ENCODE results near the gene CTNNB1. TPM values are rescaled to one million over a fixed set of nuclear protein-coding genes. Genes with fewer than 3 reads are reported as not detected.
A peak's percentile ranks its signal among the peaks of the same experiment; 100 is the strongest.

Gene CTNNB1
- polyA plus RNA-seq, 12 donors: 273 to 934 (median 330) TPM

DNA sequence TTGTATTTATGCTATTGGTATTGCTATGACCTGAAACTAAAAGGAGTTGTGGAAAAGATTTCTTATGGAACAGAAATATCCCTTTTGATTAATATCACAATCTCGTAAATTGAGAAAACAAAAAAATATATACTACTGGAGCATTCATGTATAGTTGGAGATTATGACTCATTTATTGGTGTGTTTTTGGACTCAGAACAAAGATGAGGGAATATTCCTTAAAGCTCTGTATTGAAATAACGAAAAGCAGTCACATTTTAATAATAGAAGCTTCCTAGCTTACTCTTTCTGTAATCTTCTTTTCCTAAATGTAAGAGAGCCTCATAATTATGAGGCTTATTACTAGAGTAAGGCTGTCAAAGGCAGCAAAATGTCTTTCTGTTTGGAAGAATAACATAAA is 14.3 kb downstream of the CTNNB1 start:
- no peak for DNase-seq

DNA sequence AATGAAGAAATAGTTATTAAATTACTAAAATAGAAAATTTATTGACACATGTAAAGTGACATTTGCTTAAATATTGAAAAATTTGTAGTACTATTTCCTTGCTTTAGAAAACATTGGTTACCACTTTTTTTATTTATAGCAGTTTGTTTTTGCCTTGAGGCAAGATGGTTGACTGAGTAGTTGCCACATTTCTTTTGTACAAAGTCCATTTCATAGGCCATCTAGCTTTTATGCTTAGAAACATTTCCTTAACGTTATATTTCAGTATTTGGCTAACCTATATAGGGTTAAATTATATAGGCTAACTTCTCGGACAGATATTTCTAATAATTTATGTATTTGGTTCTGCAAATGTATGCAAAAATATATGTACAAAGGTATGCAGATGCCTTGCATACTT is 17.1 kb downstream of the CTNNB1 start:
- no peak for DNase-seq

DNA sequence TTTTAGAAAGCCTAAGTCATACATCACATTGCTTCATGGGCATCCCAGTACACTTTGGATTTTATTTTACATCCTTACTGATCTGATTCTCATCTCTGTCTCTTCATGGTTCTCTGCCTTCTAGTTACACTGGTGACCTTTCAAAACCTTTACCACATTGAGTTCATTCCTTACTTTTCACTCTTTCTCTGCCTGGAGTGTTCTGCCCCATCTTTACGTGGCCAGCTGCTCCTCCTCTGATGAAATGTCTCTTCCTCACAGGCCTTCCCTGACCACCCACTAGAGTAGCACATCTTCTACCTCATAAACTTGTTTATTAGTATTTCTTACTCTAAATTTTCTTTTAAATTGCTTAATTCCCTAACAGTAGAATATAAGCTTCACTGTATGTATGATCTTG is 17.7 kb downstream of the CTNNB1 start:
- no peak for DNase-seq

DNA sequence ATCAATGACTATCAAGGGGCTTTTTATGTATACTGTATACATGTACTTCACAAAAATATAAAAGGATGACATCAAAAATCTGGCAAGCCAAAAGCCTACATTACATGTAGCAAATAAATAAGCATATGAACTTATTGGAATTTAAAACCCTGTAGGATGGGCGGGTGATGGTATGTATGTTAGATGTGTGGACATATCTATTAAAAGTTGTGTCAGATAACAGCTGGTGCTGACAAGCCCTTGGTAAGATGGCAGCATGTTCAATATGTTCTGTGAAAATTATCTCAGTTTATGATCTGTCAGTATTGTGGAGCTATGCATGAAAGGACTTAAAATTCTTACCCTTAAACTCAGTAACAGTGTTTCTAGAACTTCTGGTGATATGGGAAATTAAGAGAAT is 20.1 kb downstream of the CTNNB1 start:
- no peak for DNase-seq

DNA sequence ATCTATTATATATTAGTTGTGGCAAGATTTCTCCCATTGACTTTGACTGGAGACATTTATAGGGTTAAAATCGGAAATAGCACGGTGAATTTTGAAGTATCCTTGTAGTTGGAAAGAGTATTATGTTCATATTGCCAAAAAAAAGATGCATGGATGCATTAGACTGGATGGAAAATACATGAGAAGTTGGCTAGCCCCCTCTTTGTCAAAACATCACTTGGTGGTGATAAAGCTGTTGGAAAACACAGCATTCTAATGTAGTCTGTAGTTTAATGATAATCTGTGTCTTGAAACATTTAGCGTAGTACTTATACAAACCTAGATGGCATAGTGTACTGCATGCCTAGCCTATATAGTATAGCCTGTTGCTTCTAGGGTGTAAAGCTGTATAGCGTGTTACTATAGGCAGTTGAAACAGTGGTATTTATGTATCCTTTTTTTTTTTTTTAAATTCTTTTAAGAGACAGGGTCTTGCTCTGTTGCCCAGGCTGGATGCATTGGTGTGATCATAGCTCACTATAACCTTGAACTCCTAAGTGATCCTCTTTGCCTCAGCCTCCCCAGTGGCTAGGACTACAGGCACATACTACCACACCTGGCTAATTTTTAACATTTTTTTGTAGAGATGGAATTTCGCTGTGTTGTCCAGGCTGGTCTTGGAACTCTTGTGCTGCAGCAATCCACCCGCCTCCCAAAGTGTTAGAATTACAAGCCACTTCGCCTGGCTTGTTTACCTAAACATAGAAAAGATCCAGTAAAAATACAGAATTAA is 21.8 kb downstream of the CTNNB1 start:
- no peak for DNase-seq

DNA sequence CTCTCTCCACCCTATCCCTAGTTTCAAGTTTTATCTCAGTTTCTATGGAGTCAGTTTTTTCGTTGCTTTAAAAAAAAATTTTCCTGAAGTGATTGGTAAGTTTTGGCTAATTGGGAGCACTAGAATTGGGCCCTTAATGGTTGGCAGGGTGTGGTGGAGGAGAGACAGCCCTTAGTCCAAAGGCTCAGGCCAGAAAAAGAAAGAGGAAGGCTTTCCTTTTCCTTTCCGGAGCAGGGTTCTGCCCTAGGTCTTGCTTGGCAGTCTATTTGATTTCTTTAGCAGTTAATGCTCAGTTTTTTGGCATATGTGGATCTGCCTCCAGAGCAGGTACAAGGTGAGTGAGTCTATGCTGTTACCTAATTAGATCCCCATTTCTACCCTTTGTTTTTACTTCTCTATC is 22.7 kb downstream of the CTNNB1 start:
- no peak for DNase-seq

DNA sequence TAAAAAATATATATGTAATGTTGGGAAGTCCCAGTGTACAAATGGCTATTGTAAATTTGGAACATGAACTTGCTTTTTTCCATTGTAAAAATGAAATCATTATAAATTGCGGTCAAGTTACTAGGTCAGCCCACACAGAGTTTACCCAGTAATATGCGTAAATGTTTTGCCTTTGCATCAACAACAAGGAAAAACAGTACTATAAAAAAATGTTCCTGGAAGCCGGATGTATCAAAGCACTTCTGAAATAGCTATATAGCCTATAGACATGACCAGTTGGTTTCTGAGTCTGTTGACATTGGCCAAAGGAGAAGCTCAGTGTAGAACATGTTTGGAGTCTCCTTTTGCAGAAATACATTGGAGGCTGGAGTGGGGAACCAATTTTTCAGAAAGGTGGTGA is 23.2 kb downstream of the CTNNB1 start:
- DNase-seq: no peak

DNA sequence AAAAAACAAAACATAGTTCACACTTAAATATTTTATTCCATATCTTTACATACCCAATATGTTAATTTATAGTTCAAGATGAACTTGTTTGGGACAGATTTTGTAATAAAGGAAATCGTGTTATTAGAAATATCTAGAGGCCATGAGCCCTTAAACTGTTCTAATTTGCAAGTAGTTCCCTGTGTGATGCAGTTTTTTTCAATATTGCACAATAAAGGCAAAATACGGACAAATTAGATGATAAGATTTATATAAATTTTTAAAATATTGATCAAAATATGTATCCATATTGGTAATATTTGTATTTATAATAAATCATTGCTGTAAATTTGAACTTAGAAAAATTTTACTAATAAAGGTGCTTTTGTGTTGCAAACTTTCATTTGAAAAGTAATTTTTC is 23.8 kb downstream of the CTNNB1 start:
- no peak for DNase-seq

DNA sequence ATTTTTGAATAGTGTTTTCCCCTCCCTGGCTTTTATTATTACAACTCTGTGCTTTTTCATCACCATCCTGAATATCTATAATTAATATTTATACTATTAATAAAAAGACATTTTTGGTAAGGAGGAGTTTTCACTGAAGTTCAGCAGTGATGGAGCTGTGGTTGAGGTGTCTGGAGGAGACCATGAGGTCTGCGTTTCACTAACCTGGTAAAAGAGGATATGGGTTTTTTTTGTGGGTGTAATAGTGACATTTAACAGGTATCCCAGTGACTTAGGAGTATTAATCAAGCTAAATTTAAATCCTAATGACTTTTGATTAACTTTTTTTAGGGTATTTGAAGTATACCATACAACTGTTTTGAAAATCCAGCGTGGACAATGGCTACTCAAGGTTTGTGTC is 24.4 kb downstream of the CTNNB1 start:
- DNase-seq: no peak

DNA sequence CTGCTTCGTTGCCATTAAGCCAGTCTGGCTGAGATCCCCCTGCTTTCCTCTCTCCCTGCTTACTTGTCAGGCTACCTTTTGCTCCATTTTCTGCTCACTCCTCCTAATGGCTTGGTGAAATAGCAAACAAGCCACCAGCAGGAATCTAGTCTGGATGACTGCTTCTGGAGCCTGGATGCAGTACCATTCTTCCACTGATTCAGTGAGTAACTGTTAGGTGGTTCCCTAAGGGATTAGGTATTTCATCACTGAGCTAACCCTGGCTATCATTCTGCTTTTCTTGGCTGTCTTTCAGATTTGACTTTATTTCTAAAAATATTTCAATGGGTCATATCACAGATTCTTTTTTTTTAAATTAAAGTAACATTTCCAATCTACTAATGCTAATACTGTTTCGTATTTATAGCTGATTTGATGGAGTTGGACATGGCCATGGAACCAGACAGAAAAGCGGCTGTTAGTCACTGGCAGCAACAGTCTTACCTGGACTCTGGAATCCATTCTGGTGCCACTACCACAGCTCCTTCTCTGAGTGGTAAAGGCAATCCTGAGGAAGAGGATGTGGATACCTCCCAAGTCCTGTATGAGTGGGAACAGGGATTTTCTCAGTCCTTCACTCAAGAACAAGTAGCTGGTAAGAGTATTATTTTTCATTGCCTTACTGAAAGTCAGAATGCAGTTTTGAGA is 25.0 kb downstream of the CTNNB1 start:
- peak; percentile 38 for DNase-seq

DNA sequence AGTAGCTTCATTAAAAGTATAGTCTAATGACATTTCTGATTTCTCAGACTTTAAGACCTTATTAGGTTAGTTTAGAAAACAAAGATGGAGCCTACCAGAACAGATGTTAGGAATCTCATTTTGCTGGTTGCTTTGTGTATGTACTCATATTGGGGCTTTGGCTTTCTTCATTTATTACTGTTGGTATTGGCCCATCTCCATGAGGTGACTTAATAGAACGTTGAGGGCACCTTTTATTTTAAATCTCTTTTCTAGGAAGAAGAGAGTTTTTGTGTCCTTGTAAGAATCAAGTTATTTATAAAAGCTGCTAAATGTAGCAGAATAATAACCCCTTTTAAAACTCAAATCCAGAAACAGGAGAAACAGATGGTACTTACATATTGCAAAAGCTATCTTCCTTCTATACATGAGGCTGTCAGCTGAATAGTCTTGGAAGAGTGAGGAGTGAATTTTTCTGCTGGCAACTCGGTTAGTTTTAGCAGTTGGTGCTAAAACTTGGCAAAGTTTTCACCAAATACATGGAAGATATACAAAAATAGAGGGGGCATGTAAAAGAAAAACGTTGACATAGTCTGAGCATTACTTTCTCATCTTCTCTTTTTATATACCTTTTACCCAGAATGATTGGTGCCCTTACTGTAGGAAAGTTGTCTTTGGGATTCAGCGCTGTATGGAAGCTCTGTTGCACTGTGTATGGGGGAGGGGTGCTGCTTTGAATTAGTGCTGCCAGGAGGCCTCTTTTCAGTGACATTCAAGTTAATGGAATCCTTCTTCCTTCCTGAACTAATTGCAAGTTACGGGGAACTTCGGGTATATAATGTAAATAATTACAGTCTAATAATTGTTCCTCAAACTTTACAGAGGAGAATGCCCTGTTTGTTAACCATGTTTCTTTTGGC is 35.8 kb downstream of the CTNNB1 start:
- no peak for DNase-seq

DNA sequence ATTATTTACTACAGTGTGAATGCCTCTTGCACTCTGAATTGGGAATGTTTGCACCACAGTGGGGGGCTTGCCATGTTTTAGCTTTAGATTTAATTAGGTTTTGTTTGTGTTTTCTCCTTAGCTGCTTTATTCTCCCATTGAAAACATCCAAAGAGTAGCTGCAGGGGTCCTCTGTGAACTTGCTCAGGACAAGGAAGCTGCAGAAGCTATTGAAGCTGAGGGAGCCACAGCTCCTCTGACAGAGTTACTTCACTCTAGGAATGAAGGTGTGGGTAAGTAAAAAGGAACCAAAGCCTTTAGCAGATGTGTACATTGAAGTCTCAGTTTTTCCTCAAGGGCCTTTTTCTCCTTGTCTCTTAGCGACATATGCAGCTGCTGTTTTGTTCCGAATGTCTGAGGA is 36.9 kb downstream of the CTNNB1 start:
- no peak for DNase-seq

DNA sequence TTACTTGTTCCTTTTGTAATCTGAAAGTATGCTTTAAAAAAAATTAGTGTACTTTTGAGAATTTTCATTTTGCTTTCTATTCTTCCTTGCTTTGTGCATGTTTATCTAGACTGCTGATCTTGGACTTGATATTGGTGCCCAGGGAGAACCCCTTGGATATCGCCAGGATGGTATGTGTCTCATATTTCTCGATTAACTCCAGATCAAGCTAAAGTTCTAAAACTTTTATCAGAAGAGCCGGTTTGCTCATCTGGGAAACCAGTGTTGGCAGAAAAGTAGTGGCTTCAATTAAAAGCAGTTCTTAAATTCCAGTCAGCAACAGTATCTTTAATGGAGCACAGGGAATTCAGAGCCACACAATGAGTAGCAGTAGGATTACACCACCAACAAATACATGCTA is 38.6 kb downstream of the CTNNB1 start:
- DNase-seq: no peak

DNA sequence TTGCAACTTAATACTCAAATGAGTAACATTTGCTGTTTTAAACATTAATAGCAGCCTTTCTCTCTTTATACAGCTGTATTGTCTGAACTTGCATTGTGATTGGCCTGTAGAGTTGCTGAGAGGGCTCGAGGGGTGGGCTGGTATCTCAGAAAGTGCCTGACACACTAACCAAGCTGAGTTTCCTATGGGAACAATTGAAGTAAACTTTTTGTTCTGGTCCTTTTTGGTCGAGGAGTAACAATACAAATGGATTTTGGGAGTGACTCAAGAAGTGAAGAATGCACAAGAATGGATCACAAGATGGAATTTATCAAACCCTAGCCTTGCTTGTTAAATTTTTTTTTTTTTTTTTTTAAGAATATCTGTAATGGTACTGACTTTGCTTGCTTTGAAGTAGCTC is 40.3 kb downstream of the CTNNB1 start:
- DNase-seq: no peak

DNA sequence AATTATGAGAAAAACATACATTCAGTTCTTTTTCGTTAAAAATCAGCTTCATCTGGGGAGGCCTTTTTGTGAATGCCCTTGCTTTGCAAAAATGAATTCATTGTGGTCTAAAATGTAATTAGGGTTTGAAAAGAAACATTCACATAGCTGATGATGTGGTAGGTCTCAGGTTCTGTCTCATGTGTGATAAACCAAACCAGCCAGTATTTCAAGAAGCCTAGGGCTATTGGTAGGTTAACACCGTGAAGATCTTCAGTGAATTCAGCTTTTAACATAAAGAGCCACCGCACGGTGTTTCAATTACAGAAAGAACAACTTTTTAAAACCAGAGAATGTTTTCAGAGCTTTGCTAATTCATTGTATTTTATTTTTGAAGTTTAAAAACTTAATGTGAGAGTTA is 41.9 kb downstream of the CTNNB1 start:
- DNase-seq: no peak

DNA sequence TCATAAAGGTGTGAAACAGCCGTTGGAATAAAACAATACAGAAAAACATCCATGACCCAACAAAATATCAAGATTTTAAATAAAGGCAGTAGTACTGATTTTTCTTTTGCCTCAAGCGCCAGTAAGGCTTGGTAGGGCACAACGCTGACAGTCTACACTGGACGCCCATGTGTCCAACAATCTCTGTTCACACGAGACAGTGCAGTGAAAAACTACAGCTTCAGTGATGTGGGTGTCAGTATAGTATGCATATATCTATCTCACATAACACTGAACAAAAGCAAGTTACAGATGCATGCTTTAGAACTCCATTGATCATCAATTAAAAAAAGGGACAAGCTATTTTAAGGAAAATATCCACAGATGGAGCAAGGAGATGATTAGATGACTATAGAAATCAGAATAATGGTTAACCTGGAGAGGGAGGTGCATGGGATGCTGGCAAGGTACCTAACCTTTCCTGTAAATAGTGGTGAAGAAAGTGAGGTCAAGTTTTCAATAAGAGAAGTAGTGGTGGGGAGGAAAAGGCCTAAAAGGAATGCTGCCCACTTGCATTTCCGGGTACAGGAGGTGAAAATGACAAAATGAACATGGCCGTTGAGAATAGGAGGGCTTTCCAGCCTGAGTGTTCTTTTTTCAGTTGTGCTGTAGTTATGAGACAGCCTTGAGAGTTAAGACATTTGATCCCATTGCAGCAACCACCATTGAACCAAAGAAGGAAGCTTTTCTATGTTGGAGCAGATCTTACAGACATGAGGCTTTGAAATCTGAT is 42.7 kb downstream of the CTNNB1 start:
- DNase-seq: no peak

DNA sequence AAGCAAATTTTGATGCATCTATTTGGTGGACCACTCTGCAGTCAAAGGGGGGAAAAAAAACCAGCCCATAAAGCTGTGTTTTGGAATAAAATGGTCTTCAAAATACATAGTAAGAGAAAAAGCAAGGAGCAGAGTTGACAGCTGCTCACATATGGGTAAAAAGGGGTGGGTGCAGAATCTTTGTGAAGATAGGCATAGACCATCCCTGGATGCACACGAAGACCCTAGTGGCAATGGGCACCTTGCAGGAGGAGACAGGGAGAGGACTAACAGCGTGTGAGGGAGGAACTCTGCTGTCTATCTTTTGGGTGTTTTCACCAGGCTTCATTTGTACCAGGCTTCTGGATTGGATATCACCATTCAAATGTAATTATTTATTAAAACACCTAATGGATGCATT is 43.9 kb downstream of the CTNNB1 start:
- no peak for DNase-seq

DNA sequence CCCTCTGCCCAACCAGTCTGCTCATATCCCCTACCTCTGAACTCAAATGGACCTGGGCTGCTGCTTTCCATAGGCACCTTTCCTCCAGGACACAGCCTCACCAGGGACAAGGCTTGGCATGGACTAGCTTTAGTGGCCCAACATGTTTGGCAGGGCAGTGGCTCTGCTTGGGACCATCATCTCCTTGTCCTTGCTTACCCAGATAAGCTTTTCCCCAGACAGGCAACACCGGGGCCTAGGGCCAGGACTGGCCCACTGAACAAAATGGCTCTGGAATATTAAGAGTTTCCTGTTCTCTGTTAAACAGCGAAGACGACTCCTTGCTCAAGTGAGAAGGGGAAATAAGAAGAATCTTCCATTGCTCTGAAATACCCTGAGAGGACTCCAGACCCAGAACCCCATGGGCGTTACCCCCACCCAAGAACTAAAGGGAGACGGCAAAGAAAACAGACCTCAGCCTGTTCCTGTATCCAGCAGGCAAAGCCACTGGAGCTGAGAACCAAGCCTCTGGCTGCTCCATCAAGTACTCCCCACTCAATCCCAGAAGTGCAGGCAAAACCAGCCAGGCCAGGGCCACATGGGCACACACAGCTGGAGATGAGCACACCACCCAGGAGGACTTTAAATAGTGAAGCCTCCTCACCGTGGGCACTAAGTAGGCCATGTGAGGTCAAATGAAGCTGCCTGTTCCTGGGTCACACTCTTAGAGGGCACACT is 45.5 kb downstream of the CTNNB1 start:
- no peak for DNase-seq

DNA sequence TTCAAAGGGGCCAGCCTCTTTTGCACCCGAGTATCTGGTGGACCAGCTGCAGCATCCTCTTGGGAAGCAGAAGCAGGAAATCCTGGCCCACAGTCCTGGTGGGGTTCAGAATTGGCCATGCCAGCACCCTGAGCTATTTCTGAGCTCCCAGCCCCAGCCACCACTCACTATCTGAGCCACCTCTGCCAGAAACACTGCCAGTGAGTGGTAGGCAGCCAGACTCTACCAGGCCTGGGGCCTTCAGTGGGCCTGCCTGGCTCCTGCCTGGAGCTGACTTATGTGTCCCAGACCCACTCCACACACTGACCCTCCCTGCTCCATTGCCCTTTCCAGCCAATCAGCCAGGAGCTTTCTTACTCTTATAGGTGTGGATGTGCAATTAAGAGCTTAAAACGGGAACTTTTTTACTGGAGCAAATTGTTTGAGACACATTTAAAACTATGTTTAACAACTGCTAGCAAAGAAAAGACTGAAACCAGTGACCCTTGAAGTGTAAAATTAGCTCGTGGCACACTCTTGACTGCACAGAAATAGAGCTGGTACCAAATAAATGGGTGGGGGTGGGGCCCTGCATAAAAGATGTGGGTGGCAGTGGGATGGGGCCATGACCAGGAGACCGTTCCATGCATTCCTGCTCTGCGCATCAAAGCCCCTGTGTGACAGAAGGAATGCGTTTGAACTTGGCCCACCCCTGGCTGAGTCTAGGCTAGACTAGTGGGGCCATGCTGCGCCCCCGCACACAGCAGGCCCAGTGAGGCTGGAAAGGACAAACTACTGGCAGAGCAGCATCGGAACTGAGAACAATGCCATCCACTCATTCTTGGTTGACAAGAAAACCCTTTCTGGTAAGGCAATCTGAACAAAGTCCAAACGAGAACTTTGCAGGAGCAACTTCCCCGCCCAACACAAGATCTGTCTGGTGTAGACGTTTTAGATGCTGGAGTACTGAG is 48.0 kb downstream of the CTNNB1 start:
- no peak for DNase-seq

DNA sequence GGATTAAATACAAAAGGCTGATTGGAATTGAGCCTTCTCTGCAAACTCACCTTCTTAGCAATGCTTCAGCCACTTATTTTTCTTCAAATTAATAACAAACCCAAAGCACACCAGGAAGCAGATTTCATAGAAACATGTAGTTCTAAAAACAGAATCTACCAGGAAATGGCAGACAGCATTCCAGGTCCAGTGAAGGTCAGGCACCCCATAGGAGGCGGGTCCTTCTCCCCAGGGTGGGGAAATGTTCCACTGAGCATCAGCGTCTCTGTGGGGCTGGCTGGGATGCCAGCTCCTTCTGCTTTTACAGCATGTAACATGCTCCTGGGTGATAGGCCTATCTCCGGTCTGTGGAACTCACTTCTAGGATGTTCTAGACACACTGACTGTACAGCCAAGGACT is 49.2 kb downstream of the CTNNB1 start:
- DNase-seq: no peak
